Astrocyte of the hippocampus (primary cell): ENCODE results near the gene DNPEP.
"Not testable (repeated sequence)": the region's sequence is repeated elsewhere in the genome, so short reads cannot be mapped to it uniquely, and the experiment has no call there.

ENCODE experiments used
- DNase-seq: peaks from one replicate; pipeline ENCODE4 v3.0.0; 2011; ENCODE audit warnings: low read depth, low spot score

The DNPEP gene

DNA sequence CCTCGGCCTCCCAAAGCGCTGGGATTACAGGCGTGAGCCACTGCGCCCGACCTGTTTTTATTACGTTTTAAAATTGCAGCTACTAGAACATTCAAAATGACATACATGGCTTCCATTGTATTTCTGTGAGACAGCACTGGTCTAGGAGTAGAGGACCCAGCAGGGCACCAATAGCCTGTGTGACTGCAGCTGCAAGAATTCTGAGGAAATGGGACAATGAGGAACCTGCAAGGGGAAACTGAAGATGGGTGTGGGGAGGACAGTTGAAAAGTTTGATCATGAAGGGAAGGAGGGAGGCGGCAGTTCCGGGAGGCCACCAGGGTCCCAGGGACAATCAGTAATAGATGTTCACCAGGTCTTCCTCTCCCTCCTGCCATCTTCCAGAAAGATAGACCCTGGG is 13.9 kb upstream of the DNPEP start:
- DNase-seq: no peak

DNA sequence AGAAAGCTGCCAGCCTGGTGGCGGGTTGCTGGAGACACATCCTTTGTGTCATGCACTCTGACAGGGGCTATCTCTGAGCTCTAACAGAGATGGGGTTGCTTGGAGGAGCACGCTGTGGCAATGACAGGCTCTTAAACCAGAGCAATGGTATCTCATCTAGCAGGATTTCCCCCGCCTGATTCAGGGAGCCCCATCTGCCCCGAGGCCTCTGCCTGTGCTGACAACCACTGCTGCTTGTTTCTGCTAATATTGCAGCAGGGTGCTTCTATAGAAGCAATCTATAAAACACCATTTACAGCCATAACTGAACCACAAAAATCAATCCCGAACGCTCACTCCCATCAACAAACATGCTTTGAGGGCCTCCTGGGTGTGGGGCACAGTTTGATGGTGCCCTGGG is 12.8 kb upstream of the DNPEP start:
- DNase-seq: no peak

DNA sequence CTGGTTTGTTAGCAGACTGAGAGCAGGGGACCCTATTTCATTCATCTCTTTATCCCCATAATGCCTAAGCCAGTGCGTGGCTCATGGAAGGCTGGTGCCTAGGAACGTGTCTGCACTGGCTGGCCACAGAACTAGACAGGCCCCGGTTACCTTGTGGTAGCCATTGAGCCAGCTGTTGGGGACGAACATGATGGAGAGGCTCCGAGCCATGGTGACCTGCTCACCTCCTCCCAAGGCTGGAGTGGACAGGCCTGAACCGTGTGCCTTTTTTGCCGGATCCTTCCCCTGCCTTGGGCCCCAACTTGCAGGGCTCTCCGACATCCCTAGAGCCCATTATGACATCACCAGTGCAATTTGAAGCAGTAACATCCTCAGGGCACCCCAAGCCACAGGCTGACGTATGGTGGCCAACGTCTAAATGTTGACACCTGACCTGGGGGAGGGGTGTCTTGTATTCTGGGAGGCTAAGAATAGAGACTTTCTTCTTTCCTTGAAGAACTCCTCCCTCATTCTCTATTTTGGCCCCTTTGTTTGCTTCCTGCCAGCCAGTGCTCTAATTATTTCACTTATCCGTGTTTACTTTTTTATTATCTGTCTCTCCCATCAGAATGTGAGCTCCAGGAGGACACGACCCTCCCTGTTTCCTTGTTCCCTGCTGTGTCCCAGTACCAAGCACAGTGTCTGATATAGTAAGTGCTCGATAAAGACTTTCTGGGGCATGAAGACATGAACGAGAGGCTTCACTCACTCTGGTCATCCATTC is 12.2 kb upstream of the DNPEP start:
- no peak for DNase-seq

DNA sequence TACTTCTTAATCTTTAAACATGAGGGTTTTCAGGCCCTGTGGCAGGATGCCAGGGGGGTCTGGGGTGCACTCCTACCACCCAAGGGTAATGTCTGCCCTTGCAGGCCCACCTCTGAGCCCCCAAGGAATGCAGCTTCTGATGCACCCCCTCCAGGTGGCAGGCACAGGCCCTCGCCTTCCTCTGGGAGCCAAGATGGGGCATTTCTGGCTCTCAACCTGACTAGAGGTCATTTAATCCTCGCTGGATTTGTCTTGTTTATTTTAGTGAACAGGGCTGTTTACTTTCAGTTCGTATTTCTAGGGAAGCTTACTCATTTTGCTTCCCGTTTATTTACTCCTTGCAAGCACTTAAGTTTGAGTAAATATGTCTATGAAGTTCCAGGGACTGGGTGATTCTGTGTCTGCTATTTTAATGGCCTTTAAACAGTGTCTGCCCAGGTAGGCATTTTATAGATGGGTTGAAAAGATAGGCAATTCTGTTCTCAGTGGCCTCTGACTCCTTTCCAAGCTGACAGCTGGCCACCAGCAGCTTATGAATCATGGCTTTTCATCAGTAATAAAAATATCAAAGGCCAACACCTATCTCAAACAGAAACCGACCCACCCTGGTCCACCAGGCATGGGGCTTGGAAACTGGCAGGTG is 11.1 kb upstream of the DNPEP start:
- no peak for DNase-seq

DNA sequence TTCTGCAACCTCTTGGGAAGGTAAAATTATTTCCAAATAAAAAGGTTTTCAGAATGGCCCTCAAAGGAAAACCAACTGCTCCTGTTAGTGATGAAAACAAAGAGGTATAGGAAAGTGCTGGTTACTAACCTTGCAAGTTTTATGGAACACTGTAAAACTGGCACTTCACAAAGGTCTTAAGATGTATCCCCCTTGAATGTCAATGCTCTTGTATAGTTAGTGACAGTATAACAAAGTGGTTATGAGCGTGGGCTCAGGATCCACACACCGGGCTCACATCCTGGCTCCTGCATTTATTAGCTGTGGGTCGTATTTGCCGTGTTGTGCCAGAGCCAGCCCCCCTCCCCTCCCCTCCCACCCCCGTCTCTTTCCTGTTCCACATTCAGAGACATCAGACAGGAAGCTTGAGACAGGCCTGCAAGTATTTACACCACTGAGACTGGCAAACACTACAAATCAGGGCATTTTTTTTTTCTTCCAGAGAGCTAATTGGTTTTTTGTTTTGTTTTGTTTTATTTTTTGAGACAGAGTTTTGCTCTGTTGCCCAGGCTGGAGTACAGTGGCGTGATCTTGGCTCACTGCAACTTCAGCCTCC is 9.2 kb upstream of the DNPEP start:
- DNase-seq: no peak

DNA sequence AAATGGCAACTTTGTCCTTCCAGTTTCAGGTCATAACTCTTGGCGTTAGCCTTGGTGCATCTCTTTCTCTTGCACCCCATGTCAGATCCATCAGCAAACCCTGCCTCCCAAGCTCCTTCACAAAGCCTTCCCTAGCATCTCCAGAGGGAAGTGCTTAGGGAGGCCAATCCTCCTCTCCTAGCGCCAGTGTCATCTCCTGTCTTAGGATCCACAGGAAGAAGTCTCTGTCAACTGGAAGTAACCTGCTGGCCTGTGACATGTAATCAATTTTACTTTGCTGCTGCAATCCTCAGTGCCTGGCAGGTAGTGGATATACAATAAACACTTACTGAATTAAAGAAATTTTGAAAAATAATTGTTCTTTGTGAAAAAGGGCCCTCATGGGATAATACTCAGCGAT is 7.9 kb upstream of the DNPEP start:
- DNase-seq: no peak

DNA sequence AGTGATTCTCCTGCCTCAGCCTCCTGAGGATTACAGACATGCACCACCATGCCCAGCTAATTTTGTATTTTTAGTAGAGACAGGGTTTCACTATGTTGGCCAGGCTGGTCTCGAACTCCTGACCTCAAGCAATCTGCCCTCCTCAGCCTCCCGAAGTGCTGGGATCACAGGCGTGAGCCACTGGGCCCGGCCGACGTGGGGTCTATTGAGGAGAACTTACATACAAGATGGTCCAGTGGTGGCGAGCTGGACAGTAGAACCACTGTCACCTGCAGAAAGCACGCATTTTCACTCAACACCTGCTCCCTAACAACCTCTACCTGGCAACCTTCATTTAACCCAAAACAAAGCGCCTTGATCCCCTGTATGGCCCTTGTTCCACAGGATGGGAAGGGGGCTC is 7.3 kb upstream of the DNPEP start:
- DNase-seq: not testable (repeated sequence)

DNA sequence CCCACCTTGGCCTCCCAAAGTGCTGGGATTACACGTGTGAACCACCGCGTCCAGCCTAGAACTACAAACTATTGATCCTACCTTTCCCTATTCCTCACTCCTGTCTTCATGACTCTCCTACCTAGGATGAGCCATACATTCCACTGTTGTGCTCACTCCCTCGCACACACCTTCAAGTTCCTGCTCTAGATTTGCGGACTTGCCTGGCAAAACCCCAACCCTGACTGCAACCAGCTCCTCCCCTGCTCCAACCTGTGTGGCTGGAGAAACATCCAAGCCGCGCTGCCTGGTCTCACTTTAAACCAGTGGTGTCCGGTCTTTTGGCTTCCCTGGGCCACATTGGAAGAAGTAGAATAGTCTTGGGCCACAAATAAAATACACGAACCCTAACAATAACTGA is 5.0 kb upstream of the DNPEP start:
- no peak for DNase-seq

DNA sequence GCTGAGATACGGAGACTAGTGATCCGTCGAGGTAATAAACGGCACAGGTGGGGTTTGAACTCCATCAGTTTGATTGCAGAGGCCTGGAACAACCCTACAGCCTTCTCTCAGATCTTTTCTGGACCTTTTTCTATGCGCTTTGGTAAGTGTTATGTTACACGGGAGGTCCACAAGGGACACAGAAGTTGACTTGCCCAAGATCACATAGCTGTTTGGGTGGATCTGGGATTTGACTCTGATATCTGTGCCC is 1.1 kb upstream of the DNPEP start:
- no peak for DNase-seq

DNA sequence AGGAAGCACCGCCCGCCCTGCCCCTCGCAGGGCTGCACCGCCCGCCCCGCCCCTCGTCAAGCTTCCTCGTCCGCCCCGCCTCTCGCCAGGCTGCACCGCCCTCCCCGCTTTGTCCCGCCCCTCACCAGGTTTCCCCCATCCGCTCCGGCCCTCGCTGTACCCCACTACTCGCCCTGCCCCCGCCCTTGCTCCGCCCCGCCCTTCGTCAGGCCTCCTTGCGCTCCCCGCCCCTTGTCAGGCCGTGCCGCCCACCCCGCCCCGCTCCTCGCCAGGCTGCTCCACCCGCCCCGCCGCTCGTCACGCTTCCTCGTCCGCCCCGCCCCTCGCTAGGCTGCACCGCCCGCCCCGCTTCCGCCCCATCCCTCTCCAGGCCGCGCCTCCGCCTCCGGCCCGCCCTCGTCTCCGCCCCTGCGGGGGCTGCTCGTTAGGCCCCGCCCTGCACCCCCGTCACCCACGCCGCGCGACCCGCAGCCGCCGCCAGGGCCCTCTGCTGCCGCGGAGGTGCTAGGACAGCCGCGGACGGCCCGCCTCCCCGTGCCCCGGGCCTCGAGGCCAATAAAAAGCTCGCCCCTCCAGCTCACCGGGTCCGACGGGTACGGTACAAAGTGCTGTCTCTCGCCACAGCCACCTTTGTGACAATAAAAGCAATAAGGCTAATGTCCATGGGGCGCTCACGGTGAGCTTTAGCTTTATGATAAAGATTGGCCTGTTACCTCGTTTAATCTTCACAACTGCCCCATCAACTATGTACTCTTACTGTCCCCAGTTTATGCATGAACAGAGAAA is 602 bp upstream of the DNPEP start:
- peak; percentile 99 for DNase-seq

DNA sequence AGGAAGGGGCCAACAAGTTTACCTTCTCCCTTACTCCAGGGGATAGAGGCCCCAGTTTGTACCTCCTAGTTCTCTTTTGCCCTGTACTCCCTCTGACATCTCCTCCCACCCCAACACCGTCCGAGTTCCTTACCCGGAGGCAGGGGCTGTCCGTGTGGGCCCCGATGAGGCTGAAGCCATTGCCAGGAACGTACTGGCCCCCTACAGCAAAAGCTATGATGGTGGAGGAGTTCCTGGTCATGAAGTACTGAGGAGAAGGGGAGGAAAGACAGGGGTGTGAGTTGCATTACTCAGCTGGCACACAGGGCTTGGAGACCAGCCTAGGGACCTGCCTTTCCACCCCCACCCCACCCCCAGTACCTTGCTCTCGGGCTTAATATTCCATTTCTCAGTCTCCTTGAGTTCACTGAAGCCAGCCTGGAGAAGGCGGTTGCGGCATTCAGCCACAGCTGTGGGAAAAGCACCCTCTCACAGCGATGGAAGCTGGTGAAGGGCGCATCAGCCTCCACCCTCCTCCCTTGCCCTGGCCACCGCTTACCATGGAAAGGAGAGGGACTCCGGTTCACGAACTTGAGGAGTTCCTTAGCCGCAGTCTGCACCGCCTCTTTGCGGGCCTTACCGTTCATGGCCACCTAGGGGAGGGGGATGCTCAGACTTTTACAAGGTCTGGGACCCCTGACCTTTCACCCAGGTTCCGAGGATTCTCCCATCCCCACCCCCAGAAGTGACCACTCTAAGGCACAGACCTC is 1.0 kb downstream of the DNPEP start:
- peak; percentile 28 for DNase-seq

DNA sequence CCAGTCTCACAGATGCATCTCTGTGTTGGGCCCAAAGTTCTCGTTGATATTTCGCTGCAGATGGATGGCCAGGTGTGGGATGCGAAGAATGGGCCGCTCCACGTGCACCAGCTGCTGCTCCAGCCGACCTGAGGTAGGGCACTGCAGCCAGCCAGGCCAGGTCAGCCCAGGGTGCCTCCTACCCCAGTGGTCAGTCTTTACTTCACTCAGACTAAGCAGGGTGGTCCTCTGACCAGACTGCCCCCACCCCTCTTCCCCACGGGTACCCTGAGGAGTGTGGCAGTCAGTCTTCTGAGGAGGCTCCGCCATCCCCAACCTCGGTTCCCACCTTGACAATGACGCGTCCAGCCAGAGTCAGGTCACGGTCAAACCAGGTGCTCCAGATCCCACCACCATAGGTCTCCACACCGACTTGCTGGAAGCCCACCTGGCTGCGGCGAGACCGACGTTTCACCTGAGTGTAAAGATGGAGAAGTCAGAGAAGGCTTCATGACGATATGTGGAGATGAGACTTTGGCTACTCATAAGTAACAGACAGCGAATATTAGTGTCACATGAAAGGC is 1.7 kb downstream of the DNPEP start:
- DNase-seq: no peak

DNA sequence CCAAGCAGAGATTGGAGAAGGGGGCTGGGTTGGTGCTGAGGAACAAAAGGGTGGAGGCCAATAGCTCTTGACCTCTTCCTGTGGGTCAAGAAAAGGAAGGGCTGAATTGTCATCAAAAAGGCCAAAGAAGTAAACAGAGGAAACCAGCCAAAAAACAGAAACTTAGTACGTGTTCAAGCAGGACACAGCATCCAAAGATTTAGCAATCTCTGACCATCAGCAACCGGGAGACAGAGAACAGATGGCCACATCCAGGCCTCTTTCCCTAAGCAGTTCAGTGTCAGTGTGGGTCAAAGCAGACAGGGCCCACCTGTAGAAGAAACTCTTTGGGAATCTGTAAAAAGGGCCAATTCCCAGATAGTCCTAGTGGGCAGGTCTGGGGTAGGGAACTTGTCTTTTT is 2.9 kb downstream of the DNPEP start:
- DNase-seq: no peak

DNA sequence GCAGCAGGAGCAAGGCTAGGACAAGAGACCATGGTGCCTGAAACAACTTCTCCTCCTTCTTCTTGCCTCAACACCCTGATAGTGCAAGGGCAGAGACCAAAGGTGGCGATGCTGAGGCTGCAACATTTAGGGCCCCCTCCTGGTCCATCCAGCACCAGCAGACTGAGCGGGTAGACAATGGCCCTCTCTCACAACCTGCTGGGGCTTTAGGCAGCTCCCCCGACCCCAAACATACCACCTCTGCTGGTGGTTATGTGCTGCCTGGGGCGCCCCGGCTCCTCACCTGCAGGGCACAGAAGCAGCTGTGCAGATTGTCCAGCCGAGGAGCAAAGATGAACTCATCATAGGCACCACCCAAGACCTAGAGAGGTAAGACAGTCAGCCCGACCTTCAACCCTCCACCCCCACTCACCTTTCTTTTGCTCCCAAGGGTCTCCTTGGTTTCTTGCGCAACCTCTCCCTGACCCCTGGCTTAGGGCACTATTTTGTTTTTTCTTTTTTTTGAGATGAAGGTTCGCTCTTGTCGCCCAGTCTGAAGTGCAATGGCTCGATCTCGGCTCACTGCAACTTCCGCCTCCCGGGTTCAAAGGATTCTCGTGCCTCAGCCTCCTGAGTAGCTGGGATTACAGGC is 3.5 kb downstream of the DNPEP start:
- no peak for DNase-seq

DNA sequence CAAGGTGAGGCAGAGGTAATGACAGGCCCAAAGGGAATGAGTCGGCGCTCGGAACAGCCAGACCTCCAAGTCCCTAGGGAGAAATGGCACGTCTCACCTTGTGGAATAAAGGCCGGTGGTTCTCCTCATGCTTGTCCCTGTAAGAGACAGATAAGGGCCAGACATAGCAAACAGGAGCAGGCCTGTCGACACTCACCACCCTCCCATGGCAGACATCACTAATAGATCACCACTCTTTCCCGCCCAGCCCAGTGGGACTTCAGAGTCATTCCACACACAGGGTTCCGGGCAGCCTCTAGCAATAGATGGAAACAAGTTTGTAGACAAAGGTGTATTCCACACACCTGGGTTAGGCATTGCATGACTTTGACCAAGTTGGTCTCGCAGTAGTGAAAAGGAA is 6.3 kb downstream of the DNPEP start:
- DNase-seq: no peak

DNA sequence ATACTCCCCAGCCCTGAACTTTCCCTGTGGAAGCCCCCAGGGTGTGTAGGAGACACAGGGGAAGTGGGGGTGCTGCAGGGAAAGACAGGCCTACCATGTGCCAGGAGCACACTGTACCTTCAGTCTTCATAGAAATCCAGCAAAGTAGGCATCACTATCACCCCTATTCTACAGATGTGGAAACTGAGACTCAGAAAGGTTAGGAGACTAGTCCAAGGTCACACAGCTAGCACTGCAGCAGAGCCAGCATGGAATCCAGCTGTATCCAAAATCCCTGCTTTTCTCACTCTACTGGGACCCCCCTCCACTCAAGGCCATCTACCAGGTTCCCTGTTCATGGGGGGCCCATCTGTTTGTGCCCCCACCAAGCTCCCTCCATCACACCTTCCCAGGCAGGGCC is 6.8 kb downstream of the DNPEP start:
- no peak for DNase-seq

DNA sequence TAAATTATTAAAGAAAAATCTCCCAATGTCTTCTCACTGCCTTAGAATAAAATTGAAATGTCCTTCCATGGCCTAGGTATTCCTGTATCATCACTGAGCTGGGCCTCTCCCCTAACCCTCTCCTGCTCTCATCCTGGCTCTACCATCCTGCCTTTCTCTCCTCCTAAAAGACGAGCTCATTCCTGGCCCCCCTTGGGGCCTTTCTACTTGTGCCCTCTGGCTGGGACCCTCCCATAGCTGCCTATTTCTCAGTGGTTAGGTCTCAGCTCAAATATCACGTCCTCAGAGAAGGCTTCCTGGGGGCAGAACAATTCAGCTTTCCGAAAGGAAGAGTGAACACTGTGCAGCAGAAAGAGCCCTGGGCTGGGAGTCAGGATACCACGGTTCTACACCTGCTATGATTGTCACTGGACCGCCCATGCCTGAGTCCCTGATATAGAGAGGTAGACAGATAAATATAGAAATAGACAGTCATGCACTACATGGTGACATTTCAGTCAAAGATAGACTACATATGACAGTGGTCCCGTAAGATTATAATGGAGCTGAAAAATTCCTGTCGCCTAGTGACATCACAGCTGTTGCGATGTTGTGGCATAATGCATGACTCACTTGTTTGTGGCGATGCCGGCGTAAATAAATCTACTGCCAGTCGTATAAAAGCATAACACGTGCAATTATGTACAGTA is 9.4 kb downstream of the DNPEP start:
- no peak for DNase-seq

DNA sequence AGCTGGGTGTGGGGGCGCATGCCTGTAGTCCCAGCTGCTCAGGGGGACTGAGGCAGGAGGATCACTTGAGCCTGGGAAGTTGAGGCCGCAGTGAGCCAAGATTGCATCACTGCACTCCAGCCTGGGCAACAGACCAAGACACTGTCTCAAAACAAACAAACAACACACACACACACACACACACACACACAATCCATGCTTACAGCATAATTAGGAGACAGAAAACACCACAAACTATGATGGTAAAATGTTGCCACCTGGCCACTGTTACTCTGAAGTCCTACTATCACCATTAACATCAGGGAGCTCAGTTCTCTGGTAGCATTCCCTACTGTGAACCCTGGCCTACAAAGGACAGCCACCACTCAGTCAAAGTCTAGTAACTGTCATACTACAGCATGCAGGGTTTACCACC is 18.3 kb downstream of the DNPEP start:
- DNase-seq: peak; percentile 80

DNA sequence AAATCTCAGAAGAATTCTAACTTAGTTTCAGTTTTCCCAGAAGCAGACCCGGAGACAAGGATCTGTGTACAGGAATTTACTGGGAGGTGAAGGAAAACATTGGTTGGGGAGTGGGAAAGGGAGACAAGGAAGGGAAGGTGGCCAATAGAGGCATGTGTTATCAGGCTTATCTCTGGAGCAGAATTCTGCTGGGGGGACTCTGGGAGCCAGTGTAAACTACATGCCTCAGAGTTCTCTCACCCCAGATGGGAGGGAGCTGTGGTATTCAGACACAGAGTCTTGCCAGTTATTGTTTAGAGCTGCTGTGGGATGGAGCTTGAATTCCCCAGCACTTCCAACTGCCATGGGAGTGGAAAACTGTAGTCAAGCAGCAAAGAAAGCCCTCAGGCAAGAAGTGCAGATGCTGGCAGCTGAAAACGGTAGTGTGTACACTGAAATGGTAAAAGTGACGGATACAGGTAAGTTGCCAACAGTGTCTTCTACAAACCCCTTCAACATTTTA is 19.0 kb downstream of the DNPEP start:
- peak; percentile 95 for DNase-seq

DNA sequence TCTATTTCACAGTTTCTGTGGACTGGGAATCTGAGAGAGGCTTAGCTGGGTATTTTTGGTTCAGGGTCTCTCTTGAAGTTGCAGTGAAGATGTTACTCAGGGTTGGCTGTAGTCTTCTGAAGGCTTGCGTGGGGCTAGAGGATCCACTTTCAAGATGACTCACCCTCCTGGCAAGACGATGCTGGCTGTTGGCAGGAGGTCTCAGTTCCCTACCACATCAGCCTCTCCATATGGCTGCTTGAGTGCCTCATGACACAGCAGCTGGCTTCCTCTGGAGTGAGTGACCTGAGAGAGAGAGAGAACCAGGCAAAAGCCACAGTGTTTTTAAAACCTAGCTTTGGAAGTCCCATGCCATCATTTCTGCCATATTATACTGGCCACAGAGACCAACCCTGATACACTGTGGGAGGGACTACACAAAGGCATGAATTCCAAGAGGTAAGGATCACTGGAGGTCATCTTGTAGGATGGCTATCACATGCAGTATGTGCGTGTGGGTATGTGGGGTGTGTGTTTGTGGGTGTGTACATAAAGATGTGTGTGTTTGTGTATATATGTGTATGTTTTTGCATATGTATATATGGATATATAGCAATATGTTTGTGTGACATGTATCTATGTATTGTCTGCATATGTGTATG is 25.1 kb downstream of the DNPEP start:
- peak; percentile 90 for DNase-seq
